Anterior cingulate cortex (tissue), 58 donors: ENCODE measurements around the gene DEUP1.
"Not testable (repeated sequence)": the region's sequence is repeated elsewhere in the genome, so short reads cannot be mapped to it uniquely, and the experiment has no call there.

Experiments
- DNase-seq, 58 donors: peaks; one replicate each; lab custom pipeline; 2025; lab: John Stamatoyannopoulos, UW

Gene DEUP1, protein sequence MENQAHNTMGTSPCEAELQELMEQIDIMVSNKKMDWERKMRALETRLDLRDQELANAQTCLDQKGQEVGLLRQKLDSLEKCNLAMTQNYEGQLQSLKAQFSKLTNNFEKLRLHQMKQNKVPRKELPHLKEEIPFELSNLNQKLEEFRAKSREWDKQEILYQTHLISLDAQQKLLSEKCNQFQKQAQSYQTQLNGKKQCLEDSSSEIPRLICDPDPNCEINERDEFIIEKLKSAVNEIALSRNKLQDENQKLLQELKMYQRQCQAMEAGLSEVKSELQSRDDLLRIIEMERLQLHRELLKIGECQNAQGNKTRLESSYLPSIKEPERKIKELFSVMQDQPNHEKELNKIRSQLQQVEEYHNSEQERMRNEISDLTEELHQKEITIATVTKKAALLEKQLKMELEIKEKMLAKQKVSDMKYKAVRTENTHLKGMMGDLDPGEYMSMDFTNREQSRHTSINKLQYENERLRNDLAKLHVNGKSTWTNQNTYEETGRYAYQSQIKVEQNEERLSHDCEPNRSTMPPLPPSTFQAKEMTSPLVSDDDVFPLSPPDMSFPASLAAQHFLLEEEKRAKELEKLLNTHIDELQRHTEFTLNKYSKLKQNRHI

DNA sequence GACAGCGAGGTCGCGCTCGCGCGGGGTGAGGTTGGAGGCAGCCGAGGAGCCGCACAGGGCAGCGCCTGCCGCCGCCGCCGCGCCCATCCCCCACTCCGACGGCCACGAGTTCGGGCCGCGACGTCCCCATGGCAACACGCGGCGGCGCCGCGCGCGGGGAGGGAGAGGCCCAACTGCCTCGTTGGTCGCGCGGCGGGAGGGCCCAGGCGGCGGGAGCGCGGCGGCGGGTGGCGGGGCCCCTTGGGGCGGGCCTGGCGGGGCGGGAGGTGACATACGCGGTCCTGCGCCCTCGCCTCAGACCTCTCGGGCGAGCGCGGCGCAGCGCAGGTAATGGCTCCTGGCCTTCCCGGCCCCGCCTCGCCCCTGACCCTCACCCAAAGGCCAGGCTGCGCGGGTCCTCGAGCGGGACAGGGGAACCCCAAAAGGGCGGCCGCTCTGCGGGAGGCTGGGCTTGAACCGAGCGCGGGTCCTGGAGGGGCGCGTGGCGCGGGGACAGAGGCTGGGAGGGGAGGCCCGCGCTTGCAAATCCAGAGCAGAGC, at the start of gene DEUP1:
Gene DEUP1 (plus strand): TSS at position 297 of the 539 bp plus-strand sequence. CDS start 1,518 bp downstream, outside the sequence.
- peak in 24 of 58 donors; percentile 0 to 43 (median 7) for DNase-seq

DNA sequence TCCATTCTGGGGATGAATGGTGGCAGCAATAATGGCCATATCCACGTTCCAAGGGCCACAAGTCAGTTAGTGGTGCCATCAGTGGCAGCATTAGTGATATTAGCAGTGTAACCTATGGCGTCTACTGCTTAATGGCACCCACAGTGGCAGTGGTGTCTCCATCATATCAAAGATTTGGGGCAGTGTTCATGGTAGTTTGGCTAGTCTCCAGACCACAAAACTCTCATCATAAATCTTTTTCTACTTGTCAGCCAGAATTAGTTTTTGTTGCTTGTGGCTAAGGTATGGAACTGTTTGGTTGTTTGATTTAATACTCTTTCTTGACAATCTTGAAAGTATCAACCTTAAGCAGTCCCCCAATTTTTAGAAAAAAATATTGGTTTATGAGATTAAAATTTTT, 45.1 kb upstream of the DEUP1 start:
- DNase-seq = no peak

DNA sequence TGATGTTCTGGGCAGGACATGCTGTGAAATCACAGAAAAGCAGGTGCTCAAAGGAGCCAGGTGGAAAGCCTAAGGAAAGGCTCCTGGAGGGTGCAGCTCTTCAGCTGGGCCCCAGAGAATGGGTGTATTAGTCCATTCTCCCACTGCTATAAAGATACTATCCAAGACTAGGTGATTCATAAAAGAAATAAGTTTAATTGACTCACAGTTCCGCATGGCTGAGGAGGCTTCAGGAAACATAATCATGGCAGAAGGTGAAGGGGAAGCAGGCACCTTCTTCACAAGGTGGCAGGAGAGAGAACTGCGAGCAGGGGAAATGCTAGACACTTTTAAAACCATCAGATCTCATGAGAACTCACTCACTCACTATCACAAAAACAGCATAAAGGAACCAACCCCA, 43.1 kb upstream of the DEUP1 start:
- DNase-seq = no peak

DNA sequence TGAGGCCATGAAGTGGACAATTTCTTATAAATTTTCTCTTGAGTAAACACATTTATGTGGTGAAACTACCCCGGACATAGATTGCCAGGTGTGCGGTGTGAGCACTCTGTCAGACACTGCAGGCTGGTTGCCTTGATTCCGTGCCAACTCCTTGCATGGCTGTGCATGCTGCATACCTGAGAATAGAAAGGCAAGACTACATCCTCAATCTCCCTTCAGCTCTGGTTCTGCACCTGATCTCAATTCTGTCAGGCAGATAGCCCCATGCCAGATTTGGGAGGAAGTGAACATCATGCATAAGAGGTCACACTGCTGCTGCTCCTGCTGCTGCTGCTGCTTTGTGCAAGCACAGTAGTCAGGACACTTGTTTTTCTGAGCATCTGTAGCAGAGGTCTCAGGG, 42.5 kb upstream of the DEUP1 start:
- no peak for DNase-seq

DNA sequence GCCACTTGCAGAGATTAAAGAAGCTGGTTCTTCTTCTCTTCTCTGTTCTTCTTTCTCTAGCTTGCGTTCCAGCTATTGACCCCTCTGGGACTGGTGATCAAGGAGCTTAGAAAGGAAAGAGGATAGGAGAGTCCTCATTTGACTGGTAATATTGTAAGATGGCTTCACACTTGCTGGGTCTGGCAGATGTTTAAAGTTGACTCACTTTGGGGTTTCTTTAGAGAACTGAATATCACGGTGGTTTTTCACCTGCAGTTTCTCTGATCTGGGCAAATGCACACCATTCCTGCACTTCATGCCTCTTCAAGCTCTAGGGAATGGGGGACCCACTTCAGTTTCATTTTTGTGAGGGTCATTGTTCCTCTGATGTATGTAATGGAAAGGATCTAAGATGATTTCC, 41.8 kb upstream of the DEUP1 start:
- no peak for DNase-seq

DNA sequence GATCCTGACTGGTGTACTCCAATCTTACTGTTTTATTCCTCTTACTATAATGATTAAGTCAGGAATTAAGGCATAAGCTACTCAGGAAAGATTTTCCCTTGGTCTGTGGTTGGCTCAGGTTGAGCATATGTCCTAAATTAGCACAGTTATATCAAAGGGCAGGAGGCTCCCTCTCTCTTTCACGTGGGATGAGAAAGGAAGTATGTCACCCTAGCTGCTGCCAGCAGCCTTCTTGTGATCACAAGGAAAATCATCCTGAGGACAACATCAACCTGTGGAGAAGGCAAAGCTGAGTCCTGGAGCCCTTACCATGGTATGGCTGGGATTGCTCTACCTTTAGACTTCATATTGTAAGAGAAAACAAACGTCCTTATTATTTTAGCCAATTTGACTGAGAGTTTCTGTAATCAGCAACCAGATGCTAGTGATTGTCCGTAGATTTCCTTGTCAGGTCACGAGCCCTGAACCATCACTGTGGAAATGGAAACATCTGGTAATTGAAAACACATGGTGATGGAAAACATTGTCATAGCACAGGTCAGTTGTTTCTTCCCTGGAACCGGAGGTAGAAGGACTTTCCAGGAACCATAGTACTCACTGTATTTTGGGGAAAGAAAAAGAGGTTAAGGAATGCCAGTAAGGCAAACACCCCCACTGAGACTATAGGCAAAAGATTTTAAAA, 40.6 kb upstream of the DEUP1 start:
- DNase-seq = no peak

DNA sequence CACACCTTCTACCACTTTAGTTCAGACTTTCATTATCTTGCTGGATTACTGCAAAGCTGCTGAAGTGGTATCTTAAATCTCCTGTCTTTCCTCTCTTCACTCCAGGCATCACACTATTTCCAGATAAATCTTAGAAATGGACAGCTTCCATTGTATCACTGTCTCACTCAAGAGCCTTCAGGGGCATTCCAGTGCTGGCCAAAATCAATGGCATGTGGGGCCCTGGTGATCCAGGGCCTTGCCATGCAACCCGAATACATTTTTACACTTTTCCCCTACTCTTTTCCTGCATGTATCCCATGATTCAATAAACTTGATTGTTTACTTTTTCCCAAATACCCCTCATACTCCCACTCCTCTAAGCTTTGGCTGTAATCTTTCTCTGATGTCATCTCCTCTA, 39.4 kb upstream of the DEUP1 start:
- no peak for DNase-seq

DNA sequence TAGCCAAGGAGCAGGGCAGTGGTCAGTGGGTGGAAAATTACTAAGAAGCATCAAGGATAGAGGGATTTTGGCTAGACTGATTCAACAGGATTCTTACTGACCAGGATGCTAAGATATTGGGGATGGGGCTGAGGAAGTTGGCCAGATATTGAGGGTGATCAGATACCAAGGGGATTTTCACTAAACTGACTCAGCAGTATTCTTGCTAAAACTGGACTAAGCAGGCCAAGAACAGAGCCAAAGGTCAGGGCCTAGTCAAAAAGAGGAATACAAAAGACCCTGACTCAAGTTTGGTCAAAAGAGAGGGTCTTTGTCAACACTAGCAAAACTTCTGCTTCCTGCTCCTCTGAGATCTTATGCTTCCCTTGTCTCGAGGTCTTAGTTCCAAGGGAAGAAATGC, 38.6 kb upstream of the DEUP1 start:
- no peak for DNase-seq

DNA sequence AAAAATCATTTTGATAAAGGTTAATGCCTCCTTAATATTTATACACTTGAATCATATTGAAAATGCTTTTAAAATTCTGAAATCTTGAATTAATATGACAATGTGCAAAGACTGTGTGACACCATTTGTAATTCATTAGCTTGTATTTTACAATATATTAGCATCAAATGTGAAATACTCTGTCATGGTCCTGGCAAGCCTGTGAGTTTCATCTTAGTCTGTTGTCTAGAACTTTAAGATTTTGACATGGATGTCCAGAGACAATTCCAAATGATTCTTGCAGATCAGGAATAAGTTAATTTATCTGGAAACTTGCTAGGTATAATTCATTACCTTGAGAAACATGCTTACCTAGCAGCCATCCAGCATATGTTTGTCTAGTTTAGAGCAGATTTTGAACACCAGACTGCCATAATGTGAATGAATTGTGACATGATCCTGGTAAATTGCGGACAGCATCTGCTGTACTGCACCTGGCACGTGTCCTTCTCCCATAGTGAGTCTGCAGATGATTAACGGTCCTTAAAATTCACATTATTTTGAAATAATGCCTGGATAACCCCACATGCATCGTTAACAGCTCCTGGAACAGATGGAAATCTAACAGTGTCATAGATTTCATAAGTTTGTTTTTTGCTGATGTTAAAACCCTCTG, 34.5 kb upstream of the DEUP1 start:
- DNase-seq = no peak

DNA sequence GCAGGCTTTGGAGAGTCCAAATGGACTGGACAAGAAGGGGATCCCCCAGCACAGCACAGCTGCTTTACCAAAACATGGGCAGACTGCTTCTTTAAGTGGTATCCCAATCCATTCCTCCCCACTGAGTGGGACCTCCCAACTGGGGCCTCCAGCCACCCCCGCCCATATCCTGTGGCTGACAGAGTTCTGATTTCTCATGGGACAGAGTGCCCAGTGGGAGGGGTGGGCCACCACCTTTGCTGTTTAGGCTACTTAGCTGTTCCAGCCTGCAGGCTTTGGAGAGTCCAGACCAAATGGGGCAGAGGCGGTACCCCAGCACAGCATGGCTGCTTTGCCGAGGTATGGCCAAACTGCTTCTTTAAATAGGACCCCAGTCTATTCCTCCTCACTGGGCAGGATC, 26.9 kb upstream of the DEUP1 start:
- DNase-seq = no peak

DNA sequence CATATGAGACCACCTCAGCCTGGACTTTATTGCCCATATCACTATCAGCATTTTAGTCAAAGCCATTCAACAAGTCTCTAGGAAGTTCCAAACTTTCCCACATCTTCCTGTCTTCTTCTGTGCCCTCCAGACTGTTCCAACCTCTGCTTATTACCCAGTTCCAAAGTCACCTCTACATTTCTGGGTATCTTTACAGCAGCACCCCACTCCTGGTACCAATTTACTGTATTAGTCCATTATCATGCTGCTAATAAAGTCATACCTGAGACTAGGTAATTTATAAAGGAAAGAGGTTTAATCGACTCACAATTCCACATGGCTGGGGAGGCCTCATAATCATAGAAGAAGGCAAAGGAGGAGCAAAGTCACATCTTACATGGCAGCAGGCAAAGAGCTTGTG, 16.1 kb upstream of the DEUP1 start:
- DNase-seq = not testable (repeated sequence)

DNA sequence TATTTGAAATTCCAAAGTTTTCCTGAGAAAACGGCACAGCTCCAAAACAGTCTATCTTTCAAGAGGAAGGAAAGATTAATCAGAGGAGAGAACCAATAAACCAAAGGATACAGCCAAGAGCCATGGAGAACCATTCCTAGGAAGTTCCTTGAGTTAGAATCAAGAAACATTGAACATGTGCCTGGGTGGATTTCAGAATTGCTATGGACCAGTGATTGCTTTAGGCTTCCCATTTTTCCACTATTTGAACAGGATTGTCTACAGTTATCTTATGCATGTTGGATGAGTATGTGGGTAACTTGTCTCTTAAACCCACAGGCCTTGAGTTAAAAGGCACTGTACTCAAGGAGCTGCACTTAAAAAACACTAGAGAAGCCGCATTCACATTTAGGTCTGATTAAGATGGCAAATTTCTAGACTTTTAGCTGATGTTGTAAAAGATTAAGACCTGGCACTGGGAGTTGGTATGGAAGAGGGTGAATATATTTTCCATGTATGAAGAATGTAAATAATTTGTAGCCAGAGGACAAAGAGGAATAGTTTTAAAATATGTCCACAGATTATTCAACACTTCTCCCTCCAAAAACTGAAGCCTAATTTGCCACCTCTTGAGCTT, 11.2 kb upstream of the DEUP1 start:
- no peak for DNase-seq

DNA sequence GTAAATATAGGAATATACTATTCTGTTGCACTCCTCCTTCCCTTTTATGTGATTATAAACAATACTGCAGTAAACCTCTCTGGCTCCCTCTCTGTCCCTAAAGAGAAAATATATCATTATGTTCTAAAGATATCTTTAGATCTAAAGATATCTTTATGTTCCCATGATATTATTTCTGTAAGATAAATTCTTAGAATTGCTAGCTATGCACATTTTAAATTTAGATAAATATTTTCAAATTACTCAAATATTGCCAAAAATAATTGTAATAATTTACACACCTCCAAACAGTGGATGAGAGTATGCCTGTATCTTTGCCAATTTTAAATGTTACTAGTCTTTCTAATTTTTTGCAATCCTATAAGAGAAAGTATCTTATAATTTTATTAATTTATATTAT, 10.3 kb upstream of the DEUP1 start:
- DNase-seq = no peak

DNA sequence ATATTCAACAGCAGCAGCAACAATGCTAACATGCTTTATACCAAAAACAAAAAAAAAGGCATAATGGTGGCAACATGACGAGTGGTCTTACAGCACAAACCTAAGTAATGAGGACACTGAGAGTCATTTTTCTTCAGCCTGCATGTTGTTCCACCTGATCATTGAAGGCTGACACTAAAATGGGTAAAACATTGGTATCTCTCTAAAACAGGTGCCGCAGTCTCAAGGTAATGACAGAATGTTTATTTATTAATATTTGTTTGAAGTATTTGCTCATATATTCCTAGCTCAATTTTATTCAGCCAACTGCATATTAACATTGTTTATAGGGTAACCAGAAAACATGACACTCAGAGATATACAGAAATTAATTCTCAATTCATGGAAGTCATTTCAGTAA, 8.3 kb upstream of the DEUP1 start:
- DNase-seq = no peak

DNA sequence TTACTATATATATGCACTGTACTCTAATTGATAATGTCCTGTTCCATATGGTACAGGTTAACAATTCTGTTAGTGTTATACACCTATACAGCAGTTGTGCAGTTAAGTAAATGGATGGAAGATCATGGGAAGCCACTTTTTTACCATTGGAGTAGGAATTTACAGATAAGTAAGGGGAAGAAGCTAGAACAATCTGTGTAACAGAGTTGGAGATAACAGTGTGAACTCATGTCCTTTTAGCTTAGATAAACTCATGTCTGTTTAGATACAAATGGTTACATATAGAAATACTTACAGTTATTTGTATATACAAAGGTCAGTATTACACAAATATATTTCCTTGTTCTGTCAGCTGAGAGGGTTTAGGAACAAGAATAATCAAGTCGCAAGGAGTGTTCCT, 6.8 kb upstream of the DEUP1 start:
- no peak for DNase-seq

DNA sequence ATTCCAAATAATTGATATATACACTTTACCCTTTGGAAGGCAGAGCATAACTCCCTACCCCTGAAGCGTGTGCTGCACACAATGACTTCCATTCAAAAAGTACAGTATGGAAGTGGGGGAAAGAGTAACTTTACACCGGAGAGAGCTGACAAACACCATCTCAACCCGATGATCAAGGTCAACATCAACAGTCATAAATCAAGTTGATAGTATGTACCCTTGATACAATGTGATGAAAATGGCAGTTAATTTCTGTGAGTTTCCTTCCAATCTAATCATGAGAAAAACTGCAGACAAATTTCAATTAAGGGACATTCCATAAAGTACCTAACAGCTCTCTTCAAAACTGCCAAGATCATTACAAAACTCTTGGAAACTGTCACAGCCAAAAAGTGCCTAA, 6.0 kb upstream of the DEUP1 start:
- DNase-seq = no peak

DNA sequence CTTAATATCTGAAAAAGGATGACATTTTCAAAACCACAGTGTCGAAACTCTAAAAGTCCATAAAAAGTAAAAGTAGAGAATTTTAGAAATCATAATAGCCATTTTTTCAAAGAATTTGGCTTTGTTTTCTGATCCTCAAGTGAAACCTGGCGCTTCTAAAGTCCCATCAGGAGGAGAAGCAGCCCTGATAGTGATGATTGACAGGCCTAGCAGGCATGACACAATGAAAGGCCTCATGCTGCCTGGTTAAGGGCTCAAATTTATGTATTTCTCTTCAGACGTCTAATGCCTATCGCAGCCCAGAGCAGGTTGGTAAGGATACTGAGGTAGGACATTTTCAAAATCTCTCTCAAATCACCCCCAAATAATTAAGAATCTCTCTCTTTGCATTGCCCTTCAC, 3.9 kb upstream of the DEUP1 start:
- DNase-seq = no peak

DNA sequence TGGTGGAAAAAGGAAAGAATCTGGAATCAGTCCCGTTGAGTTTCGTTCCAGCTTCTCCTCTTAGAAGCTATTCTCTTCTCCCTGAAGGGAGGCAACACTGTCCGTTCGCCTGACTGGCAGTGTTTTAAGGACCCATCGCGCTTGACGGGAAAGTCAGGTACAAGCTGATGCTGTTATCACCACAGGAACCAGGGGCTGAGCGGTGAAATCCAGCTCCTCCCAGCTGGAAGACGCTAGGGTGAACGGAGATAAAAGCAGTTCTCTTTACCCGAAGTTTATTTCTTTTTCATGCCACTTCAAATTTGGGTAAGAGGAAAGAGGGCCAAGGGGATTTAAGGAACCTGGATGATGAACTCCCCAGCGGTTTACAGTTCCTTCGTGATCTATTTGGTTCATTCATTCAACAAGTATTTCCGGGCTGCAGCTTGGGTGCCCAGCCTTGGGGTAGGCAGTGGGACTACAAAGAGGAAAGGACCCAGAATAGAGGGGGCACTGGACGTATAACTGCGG, 551 bp upstream of the DEUP1 start:
- peak in 1 of 58 donors; percentile 0 for DNase-seq

DNA sequence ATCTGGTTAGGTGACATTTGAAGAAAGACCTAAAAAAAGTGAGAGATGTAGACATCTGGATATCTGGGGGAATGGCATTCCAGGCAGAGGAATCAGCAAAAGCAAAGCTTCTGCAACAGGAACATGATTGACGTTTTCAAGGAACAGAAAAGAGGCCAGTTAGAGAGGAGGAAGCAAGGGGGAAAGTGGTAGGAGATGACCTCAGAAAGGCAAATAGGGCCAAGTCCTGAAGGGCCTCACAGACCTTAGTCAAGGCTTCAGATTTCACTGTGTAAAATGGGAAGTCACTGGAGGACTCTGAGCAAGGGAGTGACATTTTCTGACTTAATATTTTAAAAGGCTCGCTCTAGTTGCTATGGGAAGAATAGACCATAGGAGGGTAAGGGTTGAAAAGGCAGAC, 9.7 kb downstream of the DEUP1 start:
- DNase-seq = no peak

DNA sequence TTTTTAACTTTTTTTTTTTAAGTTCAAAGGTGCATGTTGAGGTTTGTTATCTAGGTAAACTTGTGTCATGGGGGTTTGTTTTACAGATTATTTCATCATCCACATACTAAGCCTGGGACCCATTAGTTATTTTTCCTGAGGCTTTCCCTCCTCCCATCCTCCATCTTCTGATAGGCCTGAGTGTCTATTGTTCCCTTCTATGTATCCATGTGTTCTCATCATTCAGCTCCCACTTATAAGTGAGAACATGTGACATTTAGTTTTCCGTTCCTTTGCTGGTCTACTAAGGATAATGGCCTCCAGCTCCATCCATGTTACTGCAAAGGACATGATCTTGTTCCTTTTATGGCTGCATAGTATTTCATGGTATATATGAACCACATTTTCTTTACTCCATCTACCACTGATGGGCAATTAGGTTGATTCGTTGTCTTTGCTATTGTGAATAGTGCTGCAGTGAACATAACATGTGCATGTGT, 14.4 kb downstream of the DEUP1 start:
- DNase-seq = no peak
